HG02981 (cell line): ENCODE results near the gene DLL3.

Experiments used
- ATAC-seq: cut with Tn5 transposase; IDR thresholded peaks from one replicate; pipeline ENCODE4 v1.9.1; 2021; ENCODE audit warnings: mild to moderate bottlenecking, moderate library complexity; ENCODE audit not compliant: unreplicated experiment

Gene DLL3

GRCh38 chr19:39550197-39550596 is 51.5 kb downstream of the DLL3 start:
- ATAC-seq, result no peak

DNA sequence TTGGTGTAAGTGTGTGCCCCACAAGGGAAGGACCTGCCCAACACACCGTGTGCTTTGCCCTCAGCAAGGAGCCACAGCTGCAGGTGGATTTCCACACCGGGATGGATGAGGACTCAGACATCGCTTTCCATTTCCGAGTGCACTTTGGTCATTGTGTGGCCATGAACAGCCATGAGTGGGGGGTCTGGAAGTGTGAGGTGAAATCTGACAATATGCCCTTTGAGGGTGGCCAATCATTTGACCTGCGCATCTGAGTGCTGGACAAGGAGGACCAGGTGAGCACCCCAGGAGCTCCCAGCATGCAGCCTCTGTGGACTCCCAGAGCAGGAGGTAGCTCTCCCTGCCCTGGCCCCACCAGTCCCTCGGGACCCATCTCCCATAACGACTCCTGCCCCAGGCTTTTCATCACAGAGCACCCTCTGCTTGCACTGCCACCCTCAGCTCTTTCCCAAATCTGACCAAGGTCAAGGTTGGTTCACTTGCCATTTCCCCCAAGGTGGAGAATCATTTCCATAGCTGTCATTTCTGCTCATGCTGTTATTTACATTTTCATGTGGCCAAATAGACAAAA is 54.4 kb downstream of the DLL3 start:
- ATAC-seq, result no peak

DNA sequence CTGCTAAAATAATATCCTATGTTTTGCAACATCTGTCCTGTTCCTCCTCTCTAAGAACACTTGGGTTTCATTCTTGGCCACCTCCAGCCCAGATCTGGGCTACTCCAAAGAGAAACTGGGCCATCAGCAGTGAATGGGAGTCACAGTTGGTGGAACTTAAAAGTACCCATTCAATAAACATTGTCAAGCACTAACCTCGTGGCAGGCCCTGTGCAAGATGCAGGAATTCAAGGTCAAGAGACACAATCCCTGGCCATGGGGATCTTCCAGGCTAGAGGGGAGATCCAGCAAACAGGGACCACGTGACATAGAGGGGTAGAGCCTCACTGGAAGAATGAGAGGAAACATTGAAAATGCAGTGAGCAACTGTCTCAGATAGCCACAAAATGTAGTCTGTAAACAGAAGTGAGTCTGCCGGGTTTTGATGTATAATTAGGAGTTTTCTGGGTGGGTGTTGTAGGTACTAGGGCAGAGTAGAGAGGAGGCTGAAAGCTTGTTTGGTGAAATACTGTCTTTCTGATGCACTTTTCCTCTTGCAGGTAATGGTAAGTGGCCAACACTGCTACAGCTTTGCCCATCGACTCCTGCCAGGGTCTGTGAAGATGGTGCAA is 56.1 kb downstream of the DLL3 start:
- ATAC-seq, result no peak

- no peak for ATAC-seq
Observed at GRCh38 chr19:39555883-39556282, 57.1 kb downstream of the DLL3 start.
